ENCODE data around the gene LACC1. TPM values are rescaled to one million over a fixed set of nuclear protein-coding genes. Genes with fewer than 3 reads are reported as not detected.

Gene LACC1
- total RNA-seq, 2 donors from 2014 or later = 6.7 to 10.9 TPM

DNA sequence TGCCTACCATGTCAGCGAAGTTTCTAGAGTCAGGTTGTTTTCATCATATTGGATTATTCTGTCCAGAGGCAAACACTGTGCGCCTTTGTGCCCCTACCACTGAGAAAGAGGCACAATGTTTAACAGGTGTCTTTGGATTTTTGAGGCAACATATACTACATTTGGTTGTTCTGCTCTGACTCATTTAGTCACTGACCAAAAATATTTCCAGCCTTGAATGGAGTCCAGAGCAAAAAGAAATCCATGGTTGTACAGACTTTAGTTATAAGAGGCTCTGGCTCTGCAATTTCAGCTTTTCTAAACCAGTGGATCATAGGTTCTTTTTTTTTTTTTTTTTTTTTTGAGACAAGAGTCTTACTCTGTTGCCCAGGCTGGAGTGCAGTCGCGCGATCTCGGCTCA is 35.7 kb downstream of the LACC1 start:
- Histone ChIP-seq H3K36me3 (no peaks in the 10 kb centered on the region), H3K4me3 (no peak overlapping the region), H3K27ac (no peak overlapping the region), H3K9me3 (no peaks in the 10 kb centered on the region), H3K27me3 (no peaks in the 10 kb centered on the region), H3K4me1 (no peaks in the 10 kb centered on the region), H3K9ac (ENCODE audit: low read depth in 2 of 2, low read length in 2 of 2) (no peak overlapping the region)
- TF ChIP-seq, protein P1, sequence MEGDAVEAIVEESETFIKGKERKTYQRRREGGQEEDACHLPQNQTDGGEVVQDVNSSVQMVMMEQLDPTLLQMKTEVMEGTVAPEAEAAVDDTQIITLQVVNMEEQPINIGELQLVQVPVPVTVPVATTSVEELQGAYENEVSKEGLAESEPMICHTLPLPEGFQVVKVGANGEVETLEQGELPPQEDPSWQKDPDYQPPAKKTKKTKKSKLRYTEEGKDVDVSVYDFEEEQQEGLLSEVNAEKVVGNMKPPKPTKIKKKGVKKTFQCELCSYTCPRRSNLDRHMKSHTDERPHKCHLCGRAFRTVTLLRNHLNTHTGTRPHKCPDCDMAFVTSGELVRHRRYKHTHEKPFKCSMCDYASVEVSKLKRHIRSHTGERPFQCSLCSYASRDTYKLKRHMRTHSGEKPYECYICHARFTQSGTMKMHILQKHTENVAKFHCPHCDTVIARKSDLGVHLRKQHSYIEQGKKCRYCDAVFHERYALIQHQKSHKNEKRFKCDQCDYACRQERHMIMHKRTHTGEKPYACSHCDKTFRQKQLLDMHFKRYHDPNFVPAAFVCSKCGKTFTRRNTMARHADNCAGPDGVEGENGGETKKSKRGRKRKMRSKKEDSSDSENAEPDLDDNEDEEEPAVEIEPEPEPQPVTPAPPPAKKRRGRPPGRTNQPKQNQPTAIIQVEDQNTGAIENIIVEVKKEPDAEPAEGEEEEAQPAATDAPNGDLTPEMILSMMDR (IDR thresholded peaks at IDR 0.05) = no peak
- intact Hi-C loops (cut with DNase I) = no loop called here
- no peak for DNase-seq

DNA sequence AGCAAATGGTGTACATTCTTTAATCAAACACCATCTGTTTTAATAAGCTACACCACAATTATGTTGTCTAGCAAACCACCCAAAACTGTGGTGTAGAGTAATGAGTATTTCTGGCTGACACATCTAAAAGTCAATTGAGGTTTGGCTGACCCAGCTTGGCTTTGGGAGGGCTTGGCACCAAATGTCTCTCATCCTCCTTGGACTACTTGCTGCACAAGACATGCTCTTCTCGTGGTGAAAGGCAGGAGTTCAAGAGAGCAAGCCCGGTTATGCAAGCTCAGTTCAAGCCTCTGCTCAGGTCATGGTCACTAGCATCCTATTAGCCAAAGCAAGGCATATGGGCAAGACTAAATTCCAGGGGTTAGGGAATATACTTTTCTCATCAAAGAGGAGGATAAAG is 37.1 kb downstream of the LACC1 start:
- intact Hi-C loops (cut with DNase I) = no loop called here
- no peak for DNase-seq
- no peak overlapping the region for H3K9ac ChIP-seq (ENCODE audit: low read depth in 2 of 2, low read length in 2 of 2)
- no peak overlapping the region for H3K27ac ChIP-seq
- TF ChIP-seq, protein P1 (IDR thresholded peaks at IDR 0.05) = no peak
- H3K9me3 ChIP-seq = no peaks in the 10 kb centered on the region
- no peaks in the 10 kb centered on the region for H3K36me3 ChIP-seq
- H3K4me1 ChIP-seq = no peaks in the 10 kb centered on the region
- no peaks in the 10 kb centered on the region for H3K27me3 ChIP-seq
- no peak overlapping the region for H3K4me3 ChIP-seq

DNA sequence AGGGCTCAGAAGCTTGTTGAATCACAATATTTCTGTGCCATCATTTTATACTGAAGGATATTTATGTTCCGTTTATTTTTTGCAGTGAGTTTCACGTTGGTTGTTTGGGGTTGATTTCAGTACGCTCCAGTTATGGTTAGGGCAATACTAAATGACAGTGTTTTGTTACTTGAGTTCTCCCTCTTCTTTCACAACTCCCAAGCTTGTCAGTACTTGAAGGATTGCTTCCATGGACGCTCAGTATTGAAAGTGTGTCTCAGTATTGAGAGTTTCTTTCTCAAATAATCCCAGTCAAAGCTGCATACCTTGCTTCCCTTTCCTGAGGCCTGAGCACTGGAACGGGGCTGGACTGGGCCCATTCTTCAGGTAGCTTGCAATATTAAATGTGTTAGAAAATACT is 38.9 kb downstream of the LACC1 start:
- Histone ChIP-seq H3K9me3 (no peaks in the 10 kb centered on the region), H3K4me1 (no peaks in the 10 kb centered on the region), H3K27me3 (no peaks in the 10 kb centered on the region), H3K36me3 (no peaks in the 10 kb centered on the region), H3K27ac (no peak overlapping the region), H3K4me3 (no peak overlapping the region), H3K9ac (ENCODE audit: low read depth in 2 of 2, low read length in 2 of 2) (no peak overlapping the region)
- TF ChIP-seq, protein P1 (IDR thresholded peaks at IDR 0.05) = no peak
- DNase-seq = no peak
- intact Hi-C loops (cut with DNase I) = no loop called here

DNA sequence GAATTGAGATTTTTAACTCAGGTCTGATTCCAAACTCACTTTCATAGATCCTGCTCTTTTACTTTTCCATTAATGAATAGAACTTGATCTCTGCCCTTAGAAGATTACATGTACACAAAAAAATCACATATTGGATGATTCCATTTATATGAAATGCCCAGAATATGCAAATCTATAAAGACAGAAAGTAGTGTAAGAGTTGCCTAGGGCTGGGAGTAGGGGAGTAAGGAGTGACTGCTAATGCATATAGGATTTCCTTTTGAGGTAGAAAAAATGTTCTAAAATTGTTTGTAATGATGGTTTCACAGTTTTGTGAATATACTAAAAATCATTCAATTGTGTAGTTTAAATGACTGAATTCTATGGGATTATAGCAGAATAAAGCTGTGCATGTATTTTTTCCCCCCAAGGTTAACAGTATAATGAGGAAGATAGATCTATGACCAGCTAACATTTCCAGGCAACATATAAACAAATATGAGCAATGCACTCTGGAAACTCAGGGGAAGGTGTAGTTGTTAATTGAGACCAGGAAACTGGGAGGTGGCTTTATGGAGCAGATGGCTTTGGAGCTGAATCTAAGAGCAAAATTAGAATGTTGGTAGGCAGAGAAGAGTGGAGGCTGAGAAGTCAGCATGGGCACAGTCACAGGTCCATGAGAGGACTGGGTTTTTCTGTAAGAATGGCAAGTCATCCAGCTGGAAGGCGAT is 41.4 kb downstream of the LACC1 start:
- TF ChIP-seq, protein P1 (IDR thresholded peaks at IDR 0.05) = no peak
- DNase-seq = no peak
- Histone ChIP-seq H3K9me3 (no peaks in the 10 kb centered on the region), H3K9ac (ENCODE audit: low read depth in 2 of 2, low read length in 2 of 2) (no peak overlapping the region), H3K4me3 (no peak overlapping the region), H3K27ac (no peak overlapping the region), H3K4me1 (no peaks in the 10 kb centered on the region), H3K36me3 (no peaks in the 10 kb centered on the region), H3K27me3 (no peaks in the 10 kb centered on the region)
- intact Hi-C loops (cut with DNase I) = no loop called here

DNA sequence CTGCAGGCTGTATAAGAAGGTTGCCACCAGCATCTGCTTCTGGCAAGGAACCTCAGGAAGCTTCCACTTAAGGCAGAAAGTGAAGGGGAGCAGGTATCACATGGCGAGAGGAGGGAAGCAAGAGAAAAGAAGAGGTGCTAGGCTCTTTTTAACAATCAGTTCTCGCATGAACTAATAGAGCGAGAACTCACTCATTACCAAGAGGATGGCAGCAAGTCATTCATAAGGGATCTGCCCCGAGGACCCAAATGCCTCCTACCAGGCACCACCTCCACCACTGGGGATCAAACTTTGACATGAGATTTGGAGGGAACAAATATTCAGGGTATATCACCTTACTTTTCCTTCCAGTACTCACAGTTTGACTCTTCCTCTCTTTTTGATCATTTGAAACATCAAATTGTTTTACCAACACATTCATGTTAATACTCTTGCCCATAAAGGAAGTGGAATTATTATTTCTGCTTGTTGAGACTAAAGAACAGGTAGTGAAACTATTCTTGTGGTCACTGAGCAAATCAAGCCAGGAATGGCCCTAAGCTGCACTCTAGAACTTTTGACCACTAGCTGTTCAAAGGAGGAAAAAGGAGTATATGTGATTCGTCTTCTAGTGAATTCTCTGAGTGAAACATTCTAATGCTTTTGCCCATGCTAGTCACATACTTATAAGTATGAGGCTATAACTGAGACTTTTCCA is 45.0 kb downstream of the LACC1 start:
- DNase-seq = no peak
- Histone ChIP-seq H3K4me1 (no peaks in the 10 kb centered on the region), H3K27ac (no peak overlapping the region), H3K36me3 (no peaks in the 10 kb centered on the region), H3K9ac (ENCODE audit: low read depth in 2 of 2, low read length in 2 of 2) (no peak overlapping the region), H3K4me3 (no peak overlapping the region), H3K27me3 (no peaks in the 10 kb centered on the region), H3K9me3 (no peaks in the 10 kb centered on the region)
- TF ChIP-seq, protein P1 (IDR thresholded peaks at IDR 0.05) = no peak
- intact Hi-C loops (cut with DNase I) = no loop called here
